ENCODE measurements around the gene RAB44.

GRCh38 chr6:36752187-36752885, 54.7 kb downstream of the RAB44 start:
- TF ChIP-seq CTCF (conservative IDR thresholded peaks at IDR 0.05) (no peak), EZH2 (IDR thresholded peaks at IDR 0.05; ENCODE audit: low read depth) (no peak)

All from PC-9 (cell line).